DLD1 (cell line): Measurements from ENCODE around the gene SRGAP1.
"Not testable (repeated sequence)": the region's sequence is repeated elsewhere in the genome, so short reads cannot be mapped to it uniquely, and the experiment has no call there.

ENCODE experiments used
- in situ Hi-C: cut with HindIII; loops from 2 replicates; pipeline ENCODE4 v1.10.0; 2017; ENCODE audit warnings: low sequenced_read_pairs

Gene SRGAP1

GRCh38 chr12:63863658-63864453 is 19.4 kb downstream of the SRGAP1 start:
- in situ Hi-C loops: no loop called here

GRCh38 chr12:63864454-63864706 is 19.9 kb downstream of the SRGAP1 start:
- in situ Hi-C loops: no loop called here

GRCh38 chr12:63865448-63865847 is 20.9 kb downstream of the SRGAP1 start:
- in situ Hi-C loops: no loop called here

- in situ Hi-C loops: no loop called here
Observed at GRCh38 chr12:63867053-63867452, 22.6 kb downstream of the SRGAP1 start.

- in situ Hi-C loops: no loop called here
Observed at GRCh38 chr12:63869656-63870055, 25.2 kb downstream of the SRGAP1 start.

- in situ Hi-C loops: no loop called here
Observed at GRCh38 chr12:63870838-63871237, 26.3 kb downstream of the SRGAP1 start.

- in situ Hi-C loops: no loop called here
Observed at GRCh38 chr12:63874897-63875480, 30.5 kb downstream of the SRGAP1 start.

GRCh38 chr12:63875703-63876102 is 31.2 kb downstream of the SRGAP1 start:
- in situ Hi-C loops: no loop called here

GRCh38 chr12:63876980-63877379 is 32.5 kb downstream of the SRGAP1 start:
- in situ Hi-C loops: no loop called here

GRCh38 chr12:63877693-63878092 is 33.2 kb downstream of the SRGAP1 start:
- in situ Hi-C loops: no loop called here

GRCh38 chr12:63880235-63880634 is 35.7 kb downstream of the SRGAP1 start:
- in situ Hi-C loops: not testable (repeated sequence)

GRCh38 chr12:63880742-63881263 is 36.3 kb downstream of the SRGAP1 start:
- in situ Hi-C loops: no loop called here

GRCh38 chr12:63882844-63883243 is 38.3 kb downstream of the SRGAP1 start:
- in situ Hi-C loops: no loop called here

- in situ Hi-C loops: no loop called here
Observed at GRCh38 chr12:63885401-63885800, 40.9 kb downstream of the SRGAP1 start.

GRCh38 chr12:63888908-63889635 is 44.6 kb downstream of the SRGAP1 start:
- in situ Hi-C loops: no loop called here

- in situ Hi-C loops: no loop called here
Observed at GRCh38 chr12:63889721-63890509, 45.4 kb downstream of the SRGAP1 start.

- in situ Hi-C loops: no loop called here
Observed at GRCh38 chr12:63893170-63893569, 48.7 kb downstream of the SRGAP1 start.

- in situ Hi-C loops: no loop called here
Observed at GRCh38 chr12:63894132-63894531, 49.6 kb downstream of the SRGAP1 start.

- in situ Hi-C loops: no loop called here
Observed at GRCh38 chr12:63895841-63896240, 51.3 kb downstream of the SRGAP1 start.

- in situ Hi-C loops: no loop called here
Observed at GRCh38 chr12:63897931-63898330, 53.4 kb downstream of the SRGAP1 start.

- in situ Hi-C loops: no loop called here
Observed at GRCh38 chr12:63898764-63899337, 54.4 kb downstream of the SRGAP1 start.
